ENCODE results near the gene WNK2.
A peak's percentile ranks its signal among the peaks of the same experiment; 100 is the strongest.

DNA sequence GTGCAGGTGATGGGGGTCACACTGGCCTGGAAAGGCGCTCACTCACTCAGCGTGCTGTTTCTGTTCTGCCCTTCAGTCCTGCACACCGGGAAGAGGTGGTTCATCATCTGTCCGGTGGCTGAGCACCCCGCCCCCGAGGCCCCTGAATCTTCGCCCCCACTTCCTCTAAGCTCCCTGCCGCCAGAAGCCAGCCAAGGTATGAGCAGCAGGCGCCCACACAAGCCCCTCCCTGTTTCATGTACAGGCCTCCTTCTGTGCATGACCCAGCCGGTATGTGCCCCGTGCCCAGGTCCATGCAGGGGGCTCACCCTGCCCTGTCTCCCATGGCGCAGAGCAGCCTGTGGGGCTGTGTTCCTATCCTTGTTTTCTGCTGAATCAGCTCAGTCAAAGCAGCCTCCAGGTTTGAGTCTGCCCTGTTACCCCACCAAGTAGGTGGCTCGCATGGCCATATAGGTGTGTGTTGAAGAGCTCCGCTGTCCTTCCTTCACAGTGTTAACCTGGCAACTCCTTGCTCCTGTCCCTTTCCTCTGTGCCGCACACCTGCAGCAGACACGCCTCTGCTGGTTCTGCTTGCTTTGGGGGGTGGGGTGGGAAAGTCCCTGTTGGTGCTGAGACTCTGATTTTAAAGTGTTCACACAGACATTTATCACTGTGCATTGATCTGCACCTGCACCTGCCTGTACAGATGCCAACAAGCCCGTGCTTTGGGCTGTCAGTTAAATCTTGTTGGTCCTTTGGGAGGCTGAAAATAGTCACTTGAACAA lies 84.8 kb downstream of the WNK2 start:
- no peak for TF ChIP-seq TAF1 (IDR thresholded peaks at IDR 0.05; ENCODE audit: low read depth, low read length)
- TF ChIP-seq POLR2A (IDR thresholded peaks at IDR 0.05; ENCODE audit: low read depth, low read length), result no peak
- peak; percentile 43 for TF ChIP-seq SPI1 (IDR thresholded peaks at IDR 0.05; ENCODE audit: low read depth, low read length)
- no peak for TF ChIP-seq POLR2AphosphoS5 (IDR thresholded peaks at IDR 0.05; ENCODE audit: low read depth, low read length)
